GM21367 (cell line): ENCODE results near the gene MICALL2.
"Not testable (repeated sequence)": the region's sequence is repeated elsewhere in the genome, so short reads cannot be mapped to it uniquely, and the experiment has no call there.

Source experiments
- ATAC-seq: cut with Tn5 transposase; IDR thresholded peaks from one replicate; pipeline ENCODE4 v1.9.1; 2021; ENCODE audit not compliant: unreplicated experiment

MICALL2 gene

GRCh38 chr7:1449951-1450350 is 9.3 kb downstream of the MICALL2 start:
- ATAC-seq, result no peak

- ATAC-seq, result no peak
These were observed 9.8 kb downstream of the MICALL2 start for GRCh38 chr7:1449501-1449900.

GRCh38 chr7:1448958-1449357 is 10.3 kb downstream of the MICALL2 start:
- no peak for ATAC-seq

- no peak for ATAC-seq
These were observed 11.6 kb downstream of the MICALL2 start for GRCh38 chr7:1447551-1448244.

DNA sequence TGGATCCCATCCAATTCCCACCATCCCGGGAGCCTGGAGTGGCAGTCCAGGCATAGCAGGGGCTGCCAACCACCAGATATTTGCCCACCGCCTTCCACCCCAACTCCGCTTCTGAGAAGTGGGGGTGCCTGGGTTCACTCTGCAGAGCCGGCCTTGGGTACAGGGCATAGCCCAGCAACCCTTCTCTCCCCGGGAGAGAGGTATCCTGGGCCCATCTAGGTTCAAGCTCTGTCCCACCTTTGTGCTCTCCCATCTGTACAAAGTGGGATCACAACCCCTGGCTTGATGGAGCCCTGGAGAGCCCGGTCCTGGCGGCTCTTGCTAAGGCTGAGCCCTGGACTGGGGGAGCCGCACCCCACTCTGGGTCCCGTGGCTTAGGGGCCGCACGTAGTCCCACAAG is 12.2 kb downstream of the MICALL2 start:
- ATAC-seq, result no peak

- no peak for ATAC-seq
These were observed 12.6 kb downstream of the MICALL2 start for GRCh38 chr7:1446620-1447032.

DNA sequence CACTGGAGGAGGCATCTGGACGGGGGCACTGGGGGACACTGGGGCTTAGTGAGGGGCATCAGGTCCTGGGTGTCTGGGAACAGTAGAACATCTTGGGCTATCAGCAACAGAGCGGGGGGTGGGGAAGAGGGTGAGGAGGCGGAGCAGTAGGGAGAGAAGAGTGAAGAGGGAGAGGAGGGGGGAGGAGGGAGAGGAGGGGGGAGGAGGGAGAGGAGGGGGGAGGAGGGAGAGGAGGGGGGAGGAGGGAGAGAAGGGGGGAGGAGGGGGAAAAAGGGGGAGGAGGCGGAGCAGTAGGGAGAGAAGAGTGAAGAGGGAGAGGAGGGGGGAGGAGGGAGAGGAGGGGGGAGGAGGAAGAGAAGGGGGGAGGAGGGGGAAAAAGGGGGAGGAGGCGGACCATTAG is 13.2 kb downstream of the MICALL2 start:
- ATAC-seq, result not testable (repeated sequence)

DNA sequence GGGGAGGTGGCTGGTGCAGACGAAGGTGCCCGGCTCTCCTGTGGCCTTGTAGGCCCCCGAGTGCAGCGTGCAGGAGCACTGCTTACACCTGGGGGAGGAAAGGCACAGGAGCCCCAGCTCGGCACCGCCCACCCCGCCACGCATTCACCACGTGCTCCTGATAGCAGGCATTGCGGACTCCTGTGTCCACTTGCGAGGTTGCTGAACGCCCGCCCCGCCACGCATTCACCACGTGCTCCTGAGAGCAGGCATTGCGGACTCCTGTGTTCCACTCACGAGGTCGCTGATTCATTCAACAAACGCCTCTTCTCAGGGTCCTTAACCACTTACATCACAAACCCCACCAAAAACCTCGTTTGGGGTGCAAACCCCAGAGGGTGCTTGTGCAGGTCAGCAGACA is 13.9 kb downstream of the MICALL2 start:
- no peak for ATAC-seq

DNA sequence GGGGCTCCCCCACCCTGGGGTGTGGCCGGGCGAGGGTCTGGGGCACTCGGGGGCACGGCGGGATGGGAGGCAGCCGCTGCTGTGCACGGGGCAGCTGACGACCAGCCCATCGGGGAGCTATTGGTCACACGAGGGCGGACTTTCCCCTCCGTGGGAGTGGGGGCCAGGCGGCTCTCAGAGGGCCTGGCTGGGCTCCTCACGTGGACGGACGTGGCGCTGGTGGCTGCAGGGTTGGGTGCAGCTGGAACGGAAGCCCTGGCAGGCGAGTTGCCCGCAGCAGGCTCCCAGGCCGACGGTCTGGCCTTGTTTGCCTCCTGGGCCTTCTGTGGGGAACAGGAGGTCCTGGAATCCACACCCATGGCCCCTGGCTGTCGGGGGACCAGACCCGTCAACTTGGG is 14.3 kb downstream of the MICALL2 start:
- ATAC-seq, result no peak

DNA sequence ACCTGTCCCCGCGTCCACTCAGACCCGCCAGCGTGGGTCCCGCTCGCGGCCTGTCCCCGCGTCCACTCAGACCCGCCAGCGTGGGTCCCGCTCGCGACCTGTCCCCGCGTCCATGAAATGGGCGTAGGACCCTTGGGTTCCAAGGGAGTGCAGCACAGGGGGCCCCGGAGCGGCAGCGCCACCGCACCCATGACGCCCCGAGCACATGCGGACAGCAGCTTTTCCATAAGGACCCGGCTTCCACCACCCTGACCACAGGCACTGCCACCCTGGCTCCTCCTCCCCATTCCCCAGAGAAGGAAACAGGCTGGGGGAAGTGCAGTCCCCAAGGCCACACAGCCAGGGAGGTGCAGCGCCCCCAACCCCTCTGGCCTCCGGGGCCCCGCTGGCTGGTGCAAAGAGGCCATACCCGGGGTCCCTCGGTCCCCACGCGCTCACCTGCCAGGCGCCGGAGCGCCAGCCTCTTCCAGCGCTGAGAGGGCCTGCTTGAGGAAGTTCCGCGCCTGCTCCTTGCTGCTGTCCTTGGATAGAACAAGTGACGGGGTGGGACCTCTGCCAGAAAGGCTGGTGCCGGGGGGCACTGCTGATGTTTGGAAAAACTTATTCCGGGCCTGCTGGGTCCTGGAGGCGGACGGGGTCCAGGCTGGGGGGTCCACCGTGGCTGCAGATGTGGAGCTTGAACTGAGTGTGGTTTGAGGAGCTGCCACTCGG is 14.9 kb downstream of the MICALL2 start:
- no peak for ATAC-seq

- ATAC-seq, result not testable (repeated sequence)
These were observed 15.6 kb downstream of the MICALL2 start for GRCh38 chr7:1443587-1444200.

- no peak for ATAC-seq
These were observed 16.7 kb downstream of the MICALL2 start for GRCh38 chr7:1442355-1443124.

GRCh38 chr7:1441615-1442354 is 17.5 kb downstream of the MICALL2 start:
- no peak for ATAC-seq

- ATAC-seq, result no peak
These were observed 18.6 kb downstream of the MICALL2 start for GRCh38 chr7:1440620-1441019.

DNA sequence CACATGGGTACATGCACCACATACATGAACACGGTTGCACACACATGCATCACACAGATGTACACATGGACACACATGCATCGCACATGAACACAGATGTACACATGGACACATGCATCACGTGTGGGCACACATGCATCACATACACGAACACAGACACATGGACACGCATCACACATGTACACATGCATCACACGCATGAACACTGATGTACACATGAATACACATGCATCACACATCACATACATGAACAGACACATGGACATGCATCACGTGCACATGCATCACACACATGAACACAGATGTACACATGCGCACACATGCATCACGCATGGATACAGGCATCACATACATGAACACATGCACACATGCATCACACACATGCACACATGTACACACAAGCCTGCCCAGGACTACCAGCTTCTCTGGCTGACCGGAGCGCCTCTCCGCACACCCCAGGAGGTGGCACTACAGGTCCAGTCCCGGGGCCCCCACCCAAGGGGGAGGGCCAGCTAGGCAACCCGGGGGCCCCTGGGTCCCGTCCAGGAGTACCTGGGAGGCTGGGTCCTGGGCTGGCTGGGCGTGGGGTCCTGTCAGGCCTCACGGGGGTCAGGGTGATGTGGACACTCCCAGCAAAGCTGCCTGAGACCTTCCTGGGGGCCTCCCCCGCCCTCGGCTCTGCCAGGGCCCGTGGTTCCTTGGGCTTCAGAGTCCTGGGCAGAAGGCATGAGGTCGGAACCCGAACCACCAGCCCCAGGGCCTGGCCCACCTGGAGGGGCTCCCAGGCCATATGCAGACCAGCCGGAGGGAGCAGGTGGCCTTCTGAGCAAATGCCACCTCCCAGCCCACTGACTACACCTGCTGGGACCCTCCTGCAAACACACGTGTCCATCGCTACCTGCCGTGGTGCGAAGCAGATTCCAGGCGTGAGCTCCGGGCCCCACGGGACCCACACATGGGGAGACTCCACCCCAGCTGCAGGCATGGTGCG is 19.6 kb downstream of the MICALL2 start:
- ATAC-seq, result no peak

- no peak for ATAC-seq
These were observed 20.4 kb downstream of the MICALL2 start for GRCh38 chr7:1438821-1439220.

DNA sequence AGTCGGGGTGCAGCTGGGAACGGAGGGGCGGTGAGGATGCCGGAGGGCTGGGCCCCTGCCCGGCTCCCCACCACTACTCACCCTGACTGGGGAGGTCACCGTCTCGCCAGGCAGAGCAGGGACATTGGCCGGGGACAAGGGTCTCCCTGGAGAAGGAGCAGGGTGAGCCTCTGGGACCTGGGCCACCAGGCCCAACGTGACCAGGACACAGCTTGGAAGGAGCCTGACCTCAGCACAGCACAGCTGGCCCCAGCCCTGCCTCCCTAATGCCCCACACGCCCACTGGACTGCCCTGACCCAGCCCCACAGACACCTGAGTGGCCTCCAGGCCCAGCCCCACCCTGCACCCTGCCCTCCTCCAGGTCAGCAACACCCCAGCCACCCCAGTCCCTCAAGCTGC is 21.1 kb downstream of the MICALL2 start:
- ATAC-seq, result no peak

DNA sequence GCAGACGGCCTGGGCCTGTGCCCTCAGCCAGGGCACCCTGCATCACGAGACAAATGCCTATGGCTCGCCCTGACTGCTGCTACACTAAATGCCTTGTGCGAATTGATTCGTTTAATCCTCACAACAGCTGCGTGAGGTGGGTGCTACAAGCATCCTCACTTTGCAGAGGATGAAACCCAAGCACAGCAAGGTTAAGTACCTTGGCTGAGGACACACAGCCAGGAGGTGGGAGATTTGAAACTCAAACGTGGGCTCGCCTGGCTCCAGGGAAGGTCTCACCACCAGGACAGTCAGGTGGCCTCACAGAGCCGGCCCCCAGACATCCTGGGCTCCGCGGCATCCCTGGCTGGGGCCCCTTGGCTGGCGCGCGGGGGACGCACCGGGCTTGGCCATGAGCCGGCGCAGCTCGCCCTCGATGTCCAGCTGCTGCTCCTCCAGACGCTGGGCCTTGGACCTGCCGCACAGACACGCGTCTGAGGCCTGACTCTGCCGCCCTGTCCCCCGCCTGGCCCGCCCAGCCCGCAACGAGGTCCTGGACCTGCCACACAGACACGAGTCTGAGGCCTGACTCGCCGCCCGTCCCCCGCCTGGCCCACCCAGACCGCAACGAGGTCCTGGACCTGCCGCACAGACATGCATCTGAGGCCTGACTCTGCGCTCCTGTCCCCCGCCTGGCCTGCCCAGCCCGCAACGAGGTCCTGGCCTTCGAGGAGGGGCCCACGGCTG is 22.0 kb downstream of the MICALL2 start:
- no peak for ATAC-seq

DNA sequence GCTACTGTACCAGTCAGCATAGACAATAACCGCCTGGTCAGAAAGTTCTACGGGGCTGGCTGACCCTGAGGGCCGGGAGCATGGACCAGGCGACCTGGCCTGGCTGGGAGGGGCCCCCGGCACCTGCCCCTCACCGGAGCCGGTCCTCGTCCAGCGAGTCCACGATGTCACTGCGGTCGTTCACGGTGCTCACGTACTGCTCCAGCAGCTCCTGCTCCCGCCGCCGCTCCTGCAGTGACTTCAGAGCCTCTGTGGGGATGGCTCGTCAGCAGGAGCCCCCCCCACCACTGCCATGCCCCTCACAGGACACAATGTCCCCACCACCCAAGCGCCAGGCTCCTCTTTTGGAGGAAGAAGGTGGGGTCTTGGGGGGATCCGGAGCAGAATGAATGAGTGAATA is 22.7 kb downstream of the MICALL2 start:
- ATAC-seq, result no peak
